GM19468 (cell line): ENCODE measurements around the gene PRCD.
"Not testable (repeated sequence)": the region's sequence is repeated elsewhere in the genome, so short reads cannot be mapped to it uniquely, and the experiment has no call there.

ENCODE experiments used
- ATAC-seq: cut with Tn5 transposase; IDR thresholded peaks from one replicate; pipeline ENCODE4 v1.9.1; 2021; ENCODE audit warnings: mild to moderate bottlenecking, moderate library complexity, moderate number of reproducible peaks; ENCODE audit not compliant: unreplicated experiment; ENCODE audit errors: extremely low read depth

Gene PRCD

DNA sequence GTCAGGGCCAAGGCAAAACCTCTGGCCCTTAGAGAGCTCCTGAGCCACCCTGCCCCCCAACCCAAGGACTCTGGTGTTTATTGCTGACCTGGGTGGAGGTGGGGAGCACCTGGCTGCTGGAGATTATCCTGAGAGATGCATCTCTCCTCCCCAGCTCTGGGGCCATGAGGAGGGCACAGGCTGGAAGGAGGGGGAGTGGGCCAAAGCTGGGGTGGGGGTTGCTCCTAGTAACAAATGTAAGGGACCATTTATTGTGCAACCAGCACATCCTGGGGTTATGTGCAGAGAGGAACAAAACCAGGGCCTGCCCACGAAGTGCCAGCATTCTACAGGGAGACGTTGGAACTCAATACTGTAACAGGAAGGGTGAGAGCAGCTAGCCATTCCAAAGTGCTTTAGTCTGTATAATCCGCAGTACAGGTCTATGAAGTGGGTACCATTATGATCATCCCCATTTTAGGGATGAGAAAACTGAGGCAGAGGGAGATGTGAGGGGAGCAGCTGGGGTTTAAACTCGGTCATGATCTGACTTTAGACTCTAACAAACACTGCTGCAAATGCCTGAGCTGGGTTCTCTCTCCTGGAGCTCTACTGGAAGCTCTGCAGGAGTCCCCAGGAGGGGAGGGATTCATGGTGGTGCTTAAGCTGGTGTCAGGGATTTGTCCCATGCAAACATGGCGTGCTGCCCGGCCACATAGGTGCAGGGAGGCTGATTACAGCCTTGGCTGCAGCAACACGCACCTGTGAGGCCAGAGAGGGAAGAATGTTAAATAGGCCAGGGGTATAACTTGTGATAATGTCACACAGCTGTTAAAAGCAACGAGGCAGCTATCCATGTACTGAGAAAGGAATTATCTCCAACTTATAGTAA, 37.3 kb upstream of the PRCD start:
- no peak for ATAC-seq

- ATAC-seq, result no peak
These were observed 35.7 kb upstream of the PRCD start for GRCh38 chr17:76504117-76504516.

DNA sequence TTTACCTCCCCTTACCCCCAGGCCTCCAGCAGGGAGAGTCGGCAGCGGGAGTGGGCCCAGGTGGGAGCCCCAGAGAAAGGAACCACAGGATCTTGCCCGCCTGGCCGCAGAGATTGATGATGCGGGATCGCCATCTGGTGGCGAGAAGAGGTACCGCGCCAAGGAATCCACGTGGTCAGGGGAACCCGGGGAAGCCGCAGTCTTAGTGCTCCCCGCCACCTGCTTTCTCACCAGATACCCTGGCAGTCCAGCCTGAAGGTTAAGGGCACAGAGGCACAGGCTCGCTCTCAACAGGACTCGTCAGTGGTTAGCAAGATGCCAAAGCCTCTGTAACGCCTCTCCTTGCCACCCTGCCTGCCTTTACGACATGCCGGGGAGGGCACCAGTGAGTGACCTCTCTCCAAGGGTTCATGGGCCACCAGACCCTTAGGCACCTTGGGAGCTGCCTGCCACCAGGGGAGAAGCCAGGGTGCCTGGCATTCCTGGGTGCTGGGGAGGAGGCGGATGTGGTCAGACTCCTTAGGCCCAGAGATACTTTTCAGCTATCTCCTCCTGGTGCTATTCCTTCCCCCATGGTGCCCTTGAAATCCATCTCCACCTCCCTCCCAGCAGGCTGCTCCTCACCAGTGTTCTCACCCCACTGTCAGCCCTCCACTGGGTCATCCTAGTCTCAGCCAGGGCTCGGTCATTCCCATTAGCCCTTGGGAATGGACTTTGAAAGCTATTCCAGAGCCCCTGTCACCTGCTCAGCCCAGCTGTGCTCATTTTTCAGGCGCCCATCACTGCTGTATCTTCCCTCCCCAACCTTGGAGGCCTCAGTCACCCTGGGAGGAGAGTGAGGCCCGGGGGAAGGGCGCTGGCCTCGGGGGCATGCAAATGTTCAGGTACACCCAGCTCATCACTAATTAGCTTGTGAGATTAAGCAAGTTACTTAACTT, 33.2 kb upstream of the PRCD start:
- no peak for ATAC-seq

DNA sequence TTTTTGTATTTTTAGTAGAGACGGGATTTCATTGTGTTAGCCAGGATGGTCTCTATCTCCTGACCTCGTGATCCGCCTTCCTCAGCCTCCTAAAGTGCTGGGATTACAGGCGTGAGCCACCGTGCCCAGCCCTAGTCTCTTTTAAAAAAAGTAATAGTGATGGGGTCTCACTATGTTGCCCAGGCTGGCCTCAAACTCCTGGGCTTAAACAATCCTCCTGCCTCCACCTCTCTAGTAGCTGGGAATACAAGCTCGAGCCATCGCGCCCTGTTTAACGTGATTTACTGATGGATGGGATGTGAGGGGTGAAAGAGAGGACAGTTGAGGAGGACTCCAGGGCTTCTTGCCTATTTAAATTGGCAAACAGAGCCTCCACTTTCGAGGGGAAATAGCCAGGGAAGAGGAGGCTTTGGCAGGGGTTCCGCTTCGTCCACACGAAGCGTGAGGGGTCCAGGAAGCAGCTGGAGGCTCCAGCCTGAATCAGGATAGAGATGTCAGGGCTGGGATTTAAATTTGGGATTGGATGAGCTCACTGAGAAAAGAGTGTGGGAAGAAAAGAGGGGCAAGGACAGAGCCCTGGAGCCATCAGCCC, 31.3 kb upstream of the PRCD start:
- ATAC-seq, result not testable (repeated sequence)

GRCh38 chr17:76510831-76511244, 29.0 kb upstream of the PRCD start:
- ATAC-seq, result no peak

- ATAC-seq, result no peak
These were observed 28.0 kb upstream of the PRCD start for GRCh38 chr17:76511668-76512365.

DNA sequence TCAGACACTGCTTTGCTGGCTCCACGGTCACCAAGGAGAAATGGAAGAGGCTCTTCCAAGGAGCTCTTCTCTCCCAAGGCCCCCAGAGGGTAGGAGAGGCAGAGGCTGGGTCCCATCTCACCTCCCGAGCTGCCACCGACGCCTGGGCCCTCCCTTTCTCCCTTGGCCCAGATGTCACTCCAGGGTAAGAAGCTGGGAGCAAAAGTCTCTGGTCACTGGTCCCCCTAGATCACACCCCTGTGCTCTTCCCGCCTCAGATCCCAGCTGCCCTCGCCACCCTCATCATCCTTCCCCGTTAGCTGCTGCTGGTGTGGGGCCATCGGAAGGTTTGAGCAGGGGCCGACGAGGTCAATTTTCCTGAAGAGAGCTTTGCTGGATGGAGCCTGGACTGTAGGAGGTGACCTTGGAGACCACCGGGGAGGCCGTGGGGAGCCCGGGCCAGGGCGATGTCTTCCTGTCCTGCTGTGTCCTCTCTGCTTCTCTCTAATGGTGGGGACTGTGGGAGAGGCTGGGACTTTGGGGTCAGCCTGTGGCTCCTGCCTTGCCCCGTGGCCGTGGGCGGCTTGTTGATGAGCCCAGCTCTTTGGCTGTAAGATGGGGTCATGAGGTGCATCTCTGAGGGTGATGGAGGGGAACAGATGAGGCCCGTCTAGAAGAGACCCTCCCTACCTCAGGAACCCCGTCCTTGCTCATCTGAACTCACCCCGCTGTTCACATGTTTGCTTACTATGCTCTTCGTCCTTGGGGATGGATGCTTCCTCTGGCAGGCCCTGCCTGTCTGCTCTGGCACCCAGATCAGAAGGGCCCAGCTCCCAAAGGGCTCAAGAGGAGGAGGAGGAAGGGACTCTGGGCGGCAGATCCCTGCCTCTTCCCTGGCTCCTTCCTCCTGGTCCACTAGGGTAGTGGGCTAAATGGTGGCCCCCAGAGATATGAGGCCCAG, 27.2 kb upstream of the PRCD start:
- no peak for ATAC-seq

GRCh38 chr17:76513306-76513692, 26.5 kb upstream of the PRCD start:
- no peak for ATAC-seq

- ATAC-seq, result not testable (repeated sequence)
These were observed 25.5 kb upstream of the PRCD start for GRCh38 chr17:76514355-76514754.

DNA sequence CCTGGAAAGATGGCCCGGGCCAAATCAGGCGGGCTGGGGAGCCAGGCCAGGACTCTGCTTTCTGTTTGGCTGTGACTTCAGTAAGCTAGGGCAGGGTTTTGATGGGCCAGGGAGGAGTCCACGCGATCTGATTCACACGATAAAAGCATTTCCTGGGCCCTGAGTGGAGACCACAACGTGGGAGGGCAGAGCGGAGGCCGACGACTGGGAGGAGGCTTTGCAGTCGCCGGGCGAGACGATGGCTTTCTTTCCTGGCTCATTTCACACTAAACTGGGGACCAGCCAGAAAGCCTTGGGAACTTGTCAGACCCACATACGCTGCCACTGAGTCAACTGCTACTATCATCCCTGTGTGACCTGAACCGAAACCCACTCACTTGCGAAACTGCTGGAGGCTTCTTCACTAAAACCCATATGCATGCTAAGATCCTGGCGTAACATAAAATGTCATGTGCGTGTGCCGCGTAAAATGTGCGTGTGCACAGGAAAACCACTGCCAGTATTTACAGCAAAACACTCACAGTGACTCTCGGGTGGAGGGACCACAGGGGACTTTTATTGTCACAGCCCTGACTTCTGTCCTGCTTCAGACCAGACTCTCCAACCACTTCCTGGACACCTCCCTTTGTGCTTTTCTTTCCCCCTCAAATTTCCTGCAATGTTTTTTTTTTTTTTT, 24.4 kb upstream of the PRCD start:
- peak; percentile 46 for ATAC-seq

DNA sequence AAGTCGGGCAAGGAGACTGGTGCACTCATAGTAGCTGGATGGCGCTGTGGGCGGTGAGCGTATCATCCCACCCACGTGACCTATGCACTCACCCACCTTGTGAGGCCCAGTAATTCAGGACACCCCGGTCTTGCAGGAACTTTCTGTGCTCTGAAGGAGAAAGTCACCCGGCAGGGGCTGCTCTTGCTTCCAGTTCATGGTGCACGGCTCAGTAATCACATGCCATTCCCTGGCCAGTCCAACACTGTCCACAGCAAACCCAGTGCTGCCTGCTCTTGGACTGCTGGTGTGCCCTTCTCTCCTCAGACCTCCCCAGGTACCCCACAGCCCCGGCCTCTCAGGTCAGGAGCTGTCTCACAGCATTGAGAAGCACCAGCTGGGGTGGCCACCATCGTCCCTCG, 22.2 kb upstream of the PRCD start:
- no peak for ATAC-seq

DNA sequence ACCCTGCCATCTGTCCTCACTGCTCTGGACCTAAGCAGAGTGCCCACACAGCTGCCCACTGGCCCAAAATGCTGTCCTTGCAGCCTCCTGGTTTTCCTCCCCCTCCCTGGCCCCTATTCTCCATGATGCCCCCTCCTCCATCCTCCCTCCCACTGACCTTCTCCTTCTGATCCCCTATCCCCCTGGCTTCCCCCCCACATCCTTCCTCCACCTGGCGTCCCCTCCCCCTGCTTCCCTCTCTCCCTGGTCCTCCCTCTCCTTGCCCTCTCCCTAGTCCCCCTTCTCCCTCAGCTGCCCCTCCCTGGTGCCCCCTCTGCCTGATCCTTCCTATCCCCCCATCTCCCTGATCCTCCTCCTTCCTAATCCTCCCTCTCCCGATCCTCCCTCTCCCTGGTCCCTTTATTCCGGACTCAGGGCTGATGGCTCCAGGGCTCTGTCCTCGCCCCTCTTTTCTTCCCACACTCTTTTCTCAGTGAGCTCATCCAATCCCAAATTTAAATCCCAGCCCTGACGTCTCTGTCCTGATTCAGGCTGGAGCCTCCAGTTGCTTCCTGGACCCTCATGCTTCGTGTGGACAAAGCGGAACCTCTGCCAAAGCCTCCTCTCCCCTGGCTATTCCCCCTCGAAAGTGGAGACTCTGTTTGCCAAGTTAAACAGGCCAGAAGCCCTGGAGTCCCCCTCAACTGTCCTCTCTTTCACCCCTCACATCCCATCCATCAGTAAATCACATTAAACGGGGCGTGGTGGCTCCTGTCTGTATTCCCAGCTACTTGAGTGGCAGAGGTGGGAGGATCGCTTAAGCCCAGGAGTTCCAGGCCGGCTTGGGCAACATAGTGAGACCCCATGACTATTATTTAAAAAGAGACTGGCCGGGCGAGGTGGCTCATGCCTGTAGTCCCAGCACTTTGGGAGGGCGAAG, 20.5 kb upstream of the PRCD start:
- ATAC-seq, result no peak

DNA sequence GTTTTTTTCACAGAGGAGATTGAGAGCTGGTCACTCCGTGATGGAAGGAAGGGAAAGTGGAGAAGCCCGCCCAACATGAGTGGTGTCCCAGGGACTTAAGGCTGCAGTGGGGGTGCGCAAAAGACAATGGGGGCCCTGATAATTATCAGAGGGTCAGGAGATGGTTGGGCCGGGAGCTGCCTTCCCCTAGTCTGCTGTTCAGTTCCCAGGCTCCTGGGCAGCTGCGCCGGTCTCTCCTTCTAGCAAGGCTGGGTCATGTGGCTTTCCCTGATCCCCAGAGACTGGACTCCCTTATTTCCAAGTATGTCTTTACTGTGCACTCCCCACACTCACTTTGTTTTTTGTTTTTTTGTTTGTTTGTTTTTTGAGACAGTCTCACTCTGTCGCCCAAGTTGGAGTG, 18.6 kb upstream of the PRCD start:
- no peak for ATAC-seq

GRCh38 chr17:76521683-76522082, 18.2 kb upstream of the PRCD start:
- ATAC-seq, result not testable (repeated sequence)

DNA sequence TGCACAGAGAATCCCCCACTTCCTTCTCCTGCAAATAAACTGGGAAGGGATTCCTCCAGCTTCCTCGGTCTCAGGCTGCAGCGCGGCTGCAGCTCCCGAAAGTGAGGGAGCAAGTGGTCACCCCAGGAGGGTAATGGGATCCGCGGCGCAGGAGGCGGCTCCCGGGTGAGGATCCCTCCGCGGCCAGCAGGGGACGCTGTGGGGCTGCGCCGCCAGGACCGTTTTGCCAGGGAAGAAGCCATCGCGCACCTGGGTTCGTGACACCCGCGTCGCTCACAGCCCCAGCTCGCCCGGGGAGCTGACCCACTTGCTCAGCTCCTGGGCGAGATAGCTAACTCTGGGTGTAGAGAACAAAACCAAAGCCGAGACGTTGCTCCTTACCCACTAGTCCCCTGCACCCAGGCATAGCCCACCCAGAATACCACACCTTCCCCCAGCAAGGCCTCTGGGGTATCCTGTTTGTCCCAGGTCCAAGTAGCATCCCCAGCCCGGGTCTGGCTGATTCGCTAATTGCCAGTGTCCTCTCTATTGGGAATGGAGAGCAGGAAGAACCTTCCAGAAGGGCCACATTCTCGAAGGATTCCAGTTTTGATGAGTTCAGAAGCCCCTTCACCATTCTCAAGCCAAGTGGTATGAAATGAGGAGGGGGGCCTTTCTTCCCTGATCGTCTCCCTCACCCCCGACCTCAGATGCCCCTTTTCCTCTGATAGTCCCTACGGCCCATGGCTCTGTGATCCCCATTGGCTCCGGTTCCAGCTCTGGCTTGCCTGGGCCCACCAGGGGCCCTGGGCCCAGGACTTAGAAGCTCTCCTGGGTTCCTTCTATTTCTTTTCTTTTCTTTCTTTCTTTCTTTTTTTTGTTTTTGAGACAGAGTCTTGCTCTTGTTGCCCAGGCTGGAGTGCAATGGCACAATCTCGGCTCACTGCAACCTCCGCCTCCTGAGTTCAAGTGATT, 16.5 kb upstream of the PRCD start:
- ATAC-seq, result no peak
